Measurements from ENCODE around the gene HSDL2. TPM values are rescaled to one million over a fixed set of nuclear protein-coding genes. Genes with fewer than 3 reads are reported as not detected.

The HSDL2 gene
- total RNA-seq, 2 experiments from 2014 or later = 18.4 to 24.1 TPM

- no peak for DNase-seq
- Mint-ChIP-seq H3K4me3 (no peak overlapping the region), H3K27me3 (no peaks in the 10 kb centered on the region), H3K4me1 (peaks cover 7% of the 10 kb centered on the region), H3K27ac (no peak overlapping the region), H3K9me3 (no peaks in the 10 kb centered on the region), H3K36me3 (ENCODE audit: low read depth) (peaks cover 3% of the 10 kb centered on the region)
- ChIA-PET CTCF (interaction anchor here (0.6 to 1.3 kb wide), 3 partner anchors 13 to 411 kb away, joined by 3 to 6 read pairs (median 4); no protein-coding TSS in a partner anchor), POLR2A (no interaction called here)
Measured at GRCh38 chr9:112445196-112445595, 65.3 kb downstream of the HSDL2 start.

- Mint-ChIP-seq H3K4me1 (peaks cover 10% of the 10 kb centered on the region), H3K27me3 (no peaks in the 10 kb centered on the region), H3K4me3 (no peak overlapping the region), H3K27ac (no peak overlapping the region), H3K9me3 (no peaks in the 10 kb centered on the region), H3K36me3 (ENCODE audit: low read depth) (peaks cover 3% of the 10 kb centered on the region)
- POLR2A ChIA-PET = no interaction called here
- no peak for DNase-seq
- CTCF ChIA-PET = interaction anchor here (1.3 kb wide), 1 partner anchor 12 kb away, joined by 6 read pairs; no protein-coding TSS in a partner anchor
Measured at GRCh38 chr9:112446080-112446479, 66.2 kb downstream of the HSDL2 start.

- H3K4me1 Mint-ChIP-seq = peaks cover 11% of the 10 kb centered on the region
- ChIA-PET POLR2A (no interaction called here), CTCF (no interaction called here)
- no peak overlapping the region for H3K27ac Mint-ChIP-seq
- no peak overlapping the region for H3K4me3 Mint-ChIP-seq
- no peaks in the 10 kb centered on the region for H3K9me3 Mint-ChIP-seq
- no peaks in the 10 kb centered on the region for H3K36me3 Mint-ChIP-seq (ENCODE audit: low read depth)
- no peaks in the 10 kb centered on the region for H3K27me3 Mint-ChIP-seq
- DNase-seq = no peak
Measured at GRCh38 chr9:112446526-112446925, 66.6 kb downstream of the HSDL2 start.

- Mint-ChIP-seq H3K4me1 (peaks cover 11% of the 10 kb centered on the region), H3K9me3 (no peaks in the 10 kb centered on the region), H3K4me3 (no peak overlapping the region), H3K27ac (no peak overlapping the region), H3K27me3 (no peaks in the 10 kb centered on the region), H3K36me3 (ENCODE audit: low read depth) (no peaks in the 10 kb centered on the region)
- POLR2A ChIA-PET = no interaction called here
- no peak for DNase-seq
- CTCF ChIA-PET = interaction anchor here (0.6 kb wide), 1 partner anchor 259 kb away, joined by 3 read pairs; no protein-coding TSS in a partner anchor
Measured at GRCh38 chr9:112447283-112447761, 67.4 kb downstream of the HSDL2 start.

GRCh38 chr9:112462855-112463254 lies 82.9 kb downstream of the HSDL2 start:
- POLR2A ChIA-PET = no interaction called here
- DNase-seq = no peak
- no peak overlapping the region for H3K4me3 Mint-ChIP-seq
- H3K27ac Mint-ChIP-seq = no peak overlapping the region
- peaks cover 28% of the 10 kb centered on the region for H3K36me3 Mint-ChIP-seq (ENCODE audit: low read depth)
- H3K4me1 Mint-ChIP-seq = no peaks in the 10 kb centered on the region
- H3K27me3 Mint-ChIP-seq = no peaks in the 10 kb centered on the region
- CTCF ChIA-PET = no interaction called here
- H3K9me3 Mint-ChIP-seq = peaks cover 2% of the 10 kb centered on the region

GRCh38 chr9:112465352-112465751 lies 85.4 kb downstream of the HSDL2 start:
- peaks cover 2% of the 10 kb centered on the region for H3K9me3 Mint-ChIP-seq
- no peak overlapping the region for H3K27ac Mint-ChIP-seq
- H3K36me3 Mint-ChIP-seq (ENCODE audit: low read depth) = peaks cover 20% of the 10 kb centered on the region
- no peak overlapping the region for H3K4me3 Mint-ChIP-seq
- ChIA-PET POLR2A (no interaction called here), CTCF (no interaction called here)
- H3K27me3 Mint-ChIP-seq = no peaks in the 10 kb centered on the region
- no peak for DNase-seq
- H3K4me1 Mint-ChIP-seq = no peaks in the 10 kb centered on the region

GRCh38 chr9:112472996-112473395 lies 93.1 kb downstream of the HSDL2 start:
- Mint-ChIP-seq H3K36me3 (ENCODE audit: low read depth) (peaks cover 23% of the 10 kb centered on the region), H3K27ac (no peak overlapping the region), H3K27me3 (no peaks in the 10 kb centered on the region), H3K4me3 (no peak overlapping the region), H3K4me1 (no peaks in the 10 kb centered on the region), H3K9me3 (peaks cover 6% of the 10 kb centered on the region)
- no peak for DNase-seq
- ChIA-PET CTCF (interaction anchor here (1.1 to 1.7 kb wide), 2 partner anchors 10 to 13 kb away, joined by 4 to 7 read pairs; partner anchors contain the start of gene KIAA1958), POLR2A (no interaction called here)

- Mint-ChIP-seq H3K9me3 (peaks cover 8% of the 10 kb centered on the region), H3K4me3 (no peak overlapping the region), H3K4me1 (peaks cover 2% of the 10 kb centered on the region), H3K27me3 (no peaks in the 10 kb centered on the region), H3K27ac (no peak overlapping the region), H3K36me3 (ENCODE audit: low read depth) (peaks cover 25% of the 10 kb centered on the region)
- DNase-seq = no peak
- ChIA-PET POLR2A (no interaction called here), CTCF (interaction anchor here (0.5 to 1.7 kb wide), 2 partner anchors 12 to 57 kb away, joined by 4 to 7 read pairs; partner anchors contain the start of gene KIAA1958)
Measured at GRCh38 chr9:112473986-112474385, 94.1 kb downstream of the HSDL2 start.

- no peak for DNase-seq
- Mint-ChIP-seq H3K36me3 (ENCODE audit: low read depth) (peaks cover 23% of the 10 kb centered on the region), H3K9me3 (peaks cover 8% of the 10 kb centered on the region), H3K27ac (no peak overlapping the region), H3K27me3 (no peaks in the 10 kb centered on the region), H3K4me3 (no peak overlapping the region), H3K4me1 (peaks cover 2% of the 10 kb centered on the region)
- ChIA-PET CTCF (interaction anchor here (0.6 kb wide), 1 partner anchor 814 kb away, joined by 4 read pairs; the partner anchor contains the start of gene GNG10), POLR2A (no interaction called here)
Measured at GRCh38 chr9:112475318-112475717, 95.4 kb downstream of the HSDL2 start.

GRCh38 chr9:112477330-112477729 lies 97.4 kb downstream of the HSDL2 start:
- ChIA-PET CTCF (interaction anchor here (1.3 kb wide), 1 partner anchor 19 kb away, joined by 3 read pairs; no protein-coding TSS in a partner anchor), POLR2A (interaction anchor here (0.6 kb wide), 1 partner anchor 1552 kb away, joined by 4 read pairs; no protein-coding TSS in a partner anchor)
- H3K4me3 Mint-ChIP-seq = no peak overlapping the region
- no peaks in the 10 kb centered on the region for H3K27me3 Mint-ChIP-seq
- DNase-seq = no peak
- peaks cover 20% of the 10 kb centered on the region for H3K36me3 Mint-ChIP-seq (ENCODE audit: low read depth)
- H3K9me3 Mint-ChIP-seq = peaks cover 8% of the 10 kb centered on the region
- H3K27ac Mint-ChIP-seq = no peak overlapping the region
- H3K4me1 Mint-ChIP-seq = peaks cover 2% of the 10 kb centered on the region

GRCh38 chr9:112479221-112479620 lies 99.3 kb downstream of the HSDL2 start:
- POLR2A ChIA-PET = no interaction called here
- Mint-ChIP-seq H3K4me1 (peaks cover 2% of the 10 kb centered on the region), H3K4me3 (no peak overlapping the region), H3K27ac (no peak overlapping the region), H3K9me3 (peaks cover 8% of the 10 kb centered on the region), H3K36me3 (ENCODE audit: low read depth) (peaks cover 17% of the 10 kb centered on the region), H3K27me3 (no peaks in the 10 kb centered on the region)
- CTCF ChIA-PET = interaction anchor here (0.6 to 0.7 kb wide), 2 partner anchors 10 to 596 kb away, joined by 3 read pairs; no protein-coding TSS in a partner anchor
- no peak for DNase-seq

- CTCF ChIA-PET = no interaction called here
- peaks cover 2% of the 10 kb centered on the region for H3K36me3 Mint-ChIP-seq (ENCODE audit: low read depth)
Measured at GRCh38 chr9:112484607-112485006, 104.7 kb downstream of the HSDL2 start.

GRCh38 chr9:112485574-112485973 lies 105.7 kb downstream of the HSDL2 start:
- peak overlapping the region; percentile 95 for H3K27ac Mint-ChIP-seq
- ChIA-PET CTCF (interaction anchor here (2.8 kb wide), 1 partner anchor 12 kb away, joined by 7 read pairs; no protein-coding TSS in a partner anchor), POLR2A (no interaction called here)
- peaks cover 2% of the 10 kb centered on the region for H3K36me3 Mint-ChIP-seq (ENCODE audit: low read depth)
- H3K4me1 Mint-ChIP-seq = peaks cover 39% of the 10 kb centered on the region
- no peaks in the 10 kb centered on the region for H3K27me3 Mint-ChIP-seq
- no peak for DNase-seq
- H3K4me3 Mint-ChIP-seq = peak overlapping the region; percentile 87
- no peaks in the 10 kb centered on the region for H3K9me3 Mint-ChIP-seq

More at GRCh38 chr9:112484607-112485006, 104.7 kb downstream of the HSDL2 start:
- DNase-seq = no peak
- H3K27me3 Mint-ChIP-seq = no peaks in the 10 kb centered on the region
- no peaks in the 10 kb centered on the region for H3K9me3 Mint-ChIP-seq
- no peak overlapping the region for H3K27ac Mint-ChIP-seq
- H3K4me3 Mint-ChIP-seq = no peak overlapping the region
- peaks cover 33% of the 10 kb centered on the region for H3K4me1 Mint-ChIP-seq
- POLR2A ChIA-PET = no interaction called here
